NCI-H1694 treated with DMSO at 0.1 percent for 48 hours (cell line): ENCODE data around the gene NUS1.
A peak's percentile ranks its signal among the peaks of the same experiment; 100 is the strongest.
"Not testable (repeated sequence)": the region's sequence is repeated elsewhere in the genome, so short reads cannot be mapped to it uniquely, and the experiment has no call there.

Experiments
- DNase-seq: peaks from one replicate; lab custom pipeline; 2025; lab: John Stamatoyannopoulos, UW

The NUS1 gene

DNA sequence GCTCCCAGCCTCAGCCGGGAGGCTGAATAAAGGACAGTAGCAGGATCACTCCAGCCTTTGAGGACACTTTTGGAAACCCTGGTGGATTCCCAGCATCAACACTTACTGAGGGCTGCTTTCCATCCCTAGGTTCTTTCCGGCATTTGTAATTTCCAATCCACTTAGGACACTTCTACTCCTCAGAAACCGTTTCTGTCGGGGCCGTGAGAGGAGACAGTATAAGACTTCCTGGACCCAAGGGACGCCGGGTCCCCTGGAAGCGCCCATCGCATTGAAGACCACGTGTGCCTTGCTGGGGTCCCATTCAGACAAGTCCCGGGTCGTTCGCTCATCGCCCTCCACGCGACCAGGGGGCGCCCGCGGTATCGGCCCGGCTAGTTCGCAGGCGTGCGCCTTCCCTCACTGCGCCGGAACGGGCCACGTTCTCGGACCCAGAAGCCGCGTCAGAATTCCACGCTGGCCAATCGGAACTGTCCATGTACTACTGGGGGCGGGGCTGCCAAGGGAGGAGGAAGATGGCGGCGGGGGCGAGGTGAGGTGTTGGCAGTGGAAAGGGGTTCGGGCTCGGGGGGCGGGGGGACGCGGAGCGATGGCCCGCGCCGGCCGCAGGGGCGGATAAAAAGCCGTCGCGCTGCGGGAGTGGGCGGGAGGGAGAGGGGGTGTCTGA, at the start of gene NUS1:
Gene NUS1, plus strand, starts transcription at position 479 of the 667 bp plus-strand sequence. CDS start 202 bp downstream, outside the sequence.
- DNase-seq = peak; percentile 84

DNA sequence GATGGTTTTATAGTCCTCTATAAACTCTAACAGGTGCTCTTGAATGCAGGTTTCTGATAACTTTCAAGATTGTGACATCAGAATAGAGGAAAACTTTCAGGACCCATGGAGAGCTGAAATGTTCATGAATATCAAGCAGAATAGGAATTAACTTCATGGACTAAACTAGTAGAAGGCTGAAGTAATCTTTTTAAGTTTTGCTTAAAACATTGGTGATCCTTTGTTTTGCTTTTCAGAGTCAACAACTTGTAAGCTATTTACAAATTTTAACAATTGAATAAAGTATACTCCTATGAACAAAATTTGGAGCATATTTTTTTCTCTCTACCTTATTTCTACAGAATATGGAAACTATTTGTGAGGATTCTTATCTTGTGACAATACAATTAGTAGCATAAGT, 47.7 kb upstream of the NUS1 start:
- no peak for DNase-seq

DNA sequence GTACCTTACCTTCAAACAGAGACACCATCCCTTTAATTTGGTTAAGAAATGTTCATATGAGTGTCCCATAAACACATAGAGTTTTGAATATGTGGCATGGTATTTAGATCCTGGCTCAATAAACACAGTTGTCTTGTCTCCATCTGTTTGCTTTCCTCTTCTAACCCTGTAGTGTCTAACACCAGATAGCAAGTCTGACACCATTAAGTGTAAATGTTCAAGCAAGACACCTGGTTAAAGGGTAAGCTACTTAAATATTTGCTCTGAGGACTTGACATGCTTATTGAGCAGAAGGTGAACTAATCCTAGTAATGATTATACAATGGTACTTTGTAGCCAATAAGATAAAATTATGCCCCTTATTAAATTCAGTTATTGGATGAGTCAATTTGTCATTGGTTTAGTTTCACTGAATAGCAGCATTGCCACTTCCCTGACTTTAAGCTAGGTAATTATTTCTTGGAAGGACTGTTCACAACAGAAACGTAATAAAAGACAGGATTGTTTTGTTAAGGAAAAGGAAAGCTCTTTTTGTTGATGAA, 46.1 kb upstream of the NUS1 start:
- DNase-seq = no peak

DNA sequence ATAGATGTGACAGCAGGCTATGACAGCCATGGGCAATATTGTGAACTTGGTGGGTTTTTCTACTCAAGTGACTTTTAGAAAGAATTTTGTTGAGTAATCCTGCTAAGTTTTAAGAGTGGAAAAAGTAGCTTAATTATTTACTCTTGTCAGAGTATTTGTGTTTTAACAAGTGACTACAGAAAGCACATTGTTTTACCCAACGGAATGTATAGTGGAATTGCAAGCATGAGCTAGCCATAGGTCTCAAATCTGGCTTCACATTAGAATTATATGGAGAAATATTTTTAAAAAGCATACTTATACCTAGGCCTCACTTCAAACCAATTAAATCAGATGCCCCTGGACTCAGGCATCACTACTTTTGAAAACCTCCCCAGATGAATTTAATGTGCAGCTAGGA, 37.5 kb upstream of the NUS1 start:
- no peak for DNase-seq

DNA sequence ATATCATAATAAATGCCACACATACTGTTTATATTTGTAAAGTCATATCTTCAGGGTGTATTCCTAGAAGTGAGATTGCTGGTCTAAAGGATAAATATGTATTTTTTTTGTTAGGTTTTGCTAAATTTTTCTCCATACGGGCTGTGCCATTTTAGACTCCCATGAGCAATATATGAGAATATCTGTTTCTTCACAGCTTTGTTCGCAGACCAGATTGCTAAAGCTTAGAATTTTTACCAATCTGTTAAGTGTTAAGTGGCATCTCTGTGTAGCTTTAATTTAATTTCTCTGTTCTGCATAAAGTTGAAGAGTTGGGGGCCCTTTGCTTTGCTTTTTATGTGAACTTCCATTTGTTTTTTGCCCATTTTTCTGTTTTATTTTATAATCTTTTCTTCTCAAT, 32.3 kb upstream of the NUS1 start:
- no peak for DNase-seq

DNA sequence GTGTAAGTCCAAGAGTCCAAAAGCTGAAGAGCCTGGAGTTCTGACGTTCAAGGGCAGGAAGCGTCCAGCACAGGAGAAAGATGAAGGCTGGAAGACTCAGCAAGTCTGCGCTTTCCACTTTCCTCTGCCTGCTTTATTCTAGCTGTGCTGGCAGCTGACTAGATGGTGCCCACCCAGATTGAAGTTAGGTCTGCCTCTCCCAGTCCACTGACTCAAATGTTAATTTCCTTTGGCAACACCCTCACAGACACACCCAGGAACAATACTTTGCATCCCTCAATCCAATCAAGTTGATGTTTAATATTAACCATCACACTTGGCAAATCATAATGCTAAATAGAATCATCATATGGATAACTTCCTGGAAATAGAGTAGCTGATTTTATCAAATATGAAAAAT, 23.3 kb upstream of the NUS1 start:
- not testable (repeated sequence) for DNase-seq

DNA sequence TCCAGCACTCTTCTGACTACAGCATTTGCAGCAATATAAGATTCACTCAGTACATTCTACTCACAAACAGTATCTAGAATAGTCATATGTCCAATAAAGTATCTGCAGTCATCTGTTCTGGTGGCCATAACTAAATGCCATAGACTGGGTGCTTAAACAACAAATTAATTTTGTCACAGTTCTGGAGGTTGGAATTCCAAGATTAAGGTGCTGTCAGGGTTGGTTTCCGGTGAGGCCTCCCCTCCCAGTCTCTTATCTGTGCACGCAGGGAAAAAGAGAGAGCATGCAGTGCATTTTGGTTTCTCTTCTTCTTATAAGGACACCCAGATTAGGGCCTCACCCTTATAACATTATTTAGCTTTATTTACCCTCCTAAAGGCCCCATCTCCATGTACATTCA, 21.3 kb upstream of the NUS1 start:
- no peak for DNase-seq

DNA sequence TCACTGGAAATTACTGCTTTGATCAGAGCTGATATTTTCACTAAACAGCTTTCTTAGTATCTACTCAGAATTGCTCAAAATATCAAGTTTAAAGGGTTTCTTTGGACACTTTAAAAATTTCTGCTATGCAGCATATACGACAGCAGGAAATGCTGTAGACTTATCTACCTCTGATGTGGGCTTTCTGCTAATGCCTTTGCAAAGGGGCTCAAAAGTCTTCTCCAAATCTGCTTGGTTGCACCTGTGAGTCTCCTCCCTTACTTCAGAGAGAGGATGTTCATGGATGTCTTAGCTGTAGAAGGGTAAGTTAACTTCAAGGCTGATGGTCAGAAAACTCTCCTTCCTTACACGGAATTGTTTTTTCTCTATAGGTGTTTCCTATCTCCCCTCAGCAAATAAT, 19.9 kb upstream of the NUS1 start:
- no peak for DNase-seq

DNA sequence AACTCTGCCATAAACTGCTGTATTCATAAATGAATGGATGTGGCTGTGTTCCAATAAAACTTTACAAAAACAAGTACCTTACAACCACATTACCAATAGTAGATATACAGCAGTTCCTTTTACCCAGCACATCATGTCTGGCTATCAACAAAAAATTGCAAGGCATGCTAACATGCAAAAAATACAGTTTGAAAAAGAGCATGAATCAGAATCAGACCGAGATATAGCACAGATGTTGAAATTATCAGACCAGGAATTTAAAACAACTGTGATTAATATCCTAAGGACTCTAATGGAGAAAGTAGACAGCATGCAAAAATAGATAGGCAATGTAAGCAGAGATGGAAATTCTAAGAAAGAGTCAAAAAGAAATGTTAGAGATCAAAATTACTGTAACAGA, 8.4 kb upstream of the NUS1 start:
- DNase-seq = no peak

DNA sequence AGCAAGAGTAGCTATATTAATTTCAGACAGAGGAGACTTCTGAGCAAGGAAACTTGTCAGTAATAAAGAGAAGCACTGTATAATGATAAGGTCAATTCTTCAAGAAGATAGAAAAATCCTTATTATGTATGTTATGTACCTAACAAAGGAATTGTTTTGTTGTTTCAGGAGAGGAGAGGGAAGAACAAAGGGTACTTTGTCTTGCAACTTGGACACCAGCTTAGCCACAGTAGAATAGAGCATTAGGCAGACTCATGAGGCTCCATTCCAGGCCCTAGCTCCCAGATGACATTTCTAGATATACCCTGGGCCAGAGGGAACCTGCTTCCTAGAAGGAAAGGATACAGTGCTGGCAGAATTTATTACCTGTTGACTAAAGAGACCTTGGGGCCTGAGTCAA, 6.5 kb upstream of the NUS1 start:
- DNase-seq = no peak

DNA sequence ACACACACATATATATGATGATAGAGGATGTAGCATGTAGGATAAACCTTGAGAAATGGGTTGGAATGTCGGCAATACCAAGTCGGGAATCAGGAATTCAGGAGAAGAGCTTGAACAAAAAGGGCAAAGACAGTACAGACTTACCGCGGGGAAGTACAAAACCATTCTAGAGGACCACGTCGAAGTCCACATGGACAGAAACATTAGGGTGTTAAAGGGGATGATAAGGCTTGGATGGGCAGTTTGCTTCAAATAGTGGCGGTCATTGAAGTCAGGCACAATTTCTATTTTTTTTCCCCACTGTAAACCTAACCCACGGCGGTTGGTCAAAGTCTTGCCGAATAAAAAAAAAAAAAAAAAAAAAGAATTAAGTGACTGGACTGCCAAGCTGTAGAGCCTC, 766 bp upstream of the NUS1 start:
- DNase-seq = no peak

DNA sequence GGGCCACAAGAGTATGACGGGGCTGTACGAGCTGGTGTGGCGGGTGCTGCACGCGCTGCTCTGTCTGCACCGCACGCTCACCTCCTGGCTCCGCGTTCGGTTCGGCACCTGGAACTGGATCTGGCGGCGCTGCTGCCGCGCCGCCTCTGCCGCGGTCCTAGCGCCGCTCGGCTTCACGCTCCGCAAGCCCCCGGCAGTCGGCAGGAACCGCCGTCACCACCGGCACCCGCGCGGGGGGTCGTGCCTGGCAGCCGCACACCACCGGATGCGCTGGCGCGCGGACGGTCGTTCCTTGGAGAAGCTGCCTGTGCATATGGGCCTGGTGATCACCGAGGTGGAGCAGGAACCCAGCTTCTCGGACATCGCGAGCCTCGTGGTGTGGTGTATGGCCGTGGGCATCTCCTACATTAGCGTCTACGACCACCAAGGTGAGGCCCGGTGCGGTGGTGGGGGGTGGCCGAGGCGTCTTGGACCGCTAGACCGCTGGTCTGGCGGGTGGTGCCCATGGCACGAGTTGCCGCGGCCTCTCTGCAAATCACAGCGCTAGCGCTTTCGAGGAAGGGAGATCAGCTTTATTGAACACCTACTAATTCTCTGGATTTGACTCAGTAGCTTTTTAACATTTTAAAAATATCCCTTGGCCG, 511 bp downstream of the NUS1 start:
- DNase-seq = not testable (repeated sequence)

DNA sequence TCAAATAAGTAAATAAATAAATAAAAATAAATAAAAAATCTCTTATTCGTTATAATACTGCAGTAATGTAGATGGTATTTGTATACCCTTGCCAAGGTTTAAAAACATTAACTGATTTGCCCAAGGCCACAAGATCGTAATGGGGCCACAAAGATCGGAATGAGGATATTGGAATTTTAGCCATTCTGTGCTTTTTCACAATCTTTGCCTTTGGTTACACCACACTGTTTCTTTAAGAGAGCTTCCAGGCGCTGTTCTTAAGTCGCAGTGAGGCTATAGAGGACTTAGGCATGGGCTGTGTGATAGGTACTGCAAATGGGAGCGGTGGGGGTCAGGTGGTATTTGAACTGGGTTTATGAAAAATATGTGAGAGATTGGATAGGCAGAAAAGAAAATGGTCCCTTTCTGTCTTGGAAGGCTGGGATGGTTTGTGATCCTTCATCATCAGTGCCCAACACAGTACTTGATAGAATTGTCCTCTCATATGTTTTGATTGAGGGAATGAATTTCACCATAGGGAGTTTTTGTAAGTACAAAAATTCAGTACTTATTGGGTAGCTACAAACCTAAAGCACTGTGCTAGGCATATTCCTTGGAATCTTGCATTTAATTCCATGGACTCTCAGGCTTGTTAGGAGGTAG, 1.4 kb downstream of the NUS1 start:
- DNase-seq = no peak

DNA sequence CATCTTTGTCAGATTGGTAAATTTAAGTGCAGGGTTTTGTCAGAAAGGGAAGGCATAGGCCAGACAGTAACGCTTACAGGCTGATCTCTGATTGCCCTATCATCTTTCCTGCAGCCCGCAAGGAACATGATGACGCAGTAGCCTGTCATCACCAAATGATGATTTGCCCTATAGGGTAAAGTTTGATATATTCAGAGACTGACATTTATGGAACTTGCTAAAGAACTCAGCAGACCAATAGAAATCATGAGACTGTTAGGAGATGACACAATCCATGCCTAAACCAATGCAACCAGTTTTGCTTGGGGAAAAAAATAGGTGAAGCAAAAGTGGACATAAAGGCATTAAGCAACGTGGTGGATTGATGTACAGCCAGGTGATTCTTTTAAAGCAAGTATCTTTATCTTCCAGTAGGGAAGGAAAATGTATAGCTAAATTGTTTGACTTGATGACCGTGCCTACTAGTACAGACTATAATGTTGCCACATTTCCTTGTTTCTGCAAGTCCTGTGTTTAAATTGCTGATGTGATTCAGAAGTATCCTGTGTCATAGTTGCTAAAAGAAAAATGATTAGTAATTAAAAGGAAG, 2.4 kb downstream of the NUS1 start:
- no peak for DNase-seq

DNA sequence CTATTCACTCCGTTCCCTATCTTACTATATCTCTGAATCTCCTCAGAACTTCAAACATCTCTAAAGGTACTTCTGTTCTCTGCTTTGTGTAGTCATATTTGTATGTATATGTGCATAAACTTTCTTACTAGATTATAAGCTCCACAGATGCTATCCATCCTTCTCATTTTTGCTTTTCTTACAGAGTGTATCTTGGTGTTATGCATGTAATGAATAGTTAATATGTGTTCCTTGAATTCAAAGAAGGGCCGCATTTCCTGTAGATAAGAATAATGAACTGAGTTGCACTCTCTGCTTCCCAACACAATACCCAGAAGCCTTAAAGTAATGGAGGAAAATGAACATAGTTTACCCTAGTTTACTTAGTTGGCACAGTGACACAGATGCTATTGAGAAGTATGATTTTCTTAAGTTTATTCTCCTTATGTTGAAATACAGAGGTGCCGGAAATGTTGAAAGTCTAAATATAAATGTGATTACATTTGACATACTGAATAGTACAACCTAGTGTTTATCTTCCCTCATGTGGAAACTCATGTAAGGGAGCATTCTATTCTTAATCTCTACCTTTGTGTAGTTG, 6.0 kb downstream of the NUS1 start:
- no peak for DNase-seq

DNA sequence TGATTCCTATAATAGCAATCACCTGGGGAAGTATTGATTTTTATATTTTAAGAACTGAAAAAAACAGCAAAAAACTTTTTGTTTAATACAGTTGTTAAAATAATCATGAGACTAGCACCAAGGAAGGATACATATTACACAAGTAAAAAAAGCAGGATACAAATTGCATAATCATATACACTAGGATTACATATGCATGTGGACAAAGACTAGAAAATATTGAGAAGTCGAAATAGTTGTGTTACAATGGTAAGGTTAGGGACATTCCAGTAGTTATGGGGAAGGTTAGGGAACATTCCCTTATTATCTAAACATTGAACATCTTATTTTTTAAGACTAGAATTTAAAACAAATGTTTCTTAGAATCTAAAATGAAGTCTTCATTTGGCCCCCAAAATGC, 9.5 kb downstream of the NUS1 start:
- DNase-seq = no peak

DNA sequence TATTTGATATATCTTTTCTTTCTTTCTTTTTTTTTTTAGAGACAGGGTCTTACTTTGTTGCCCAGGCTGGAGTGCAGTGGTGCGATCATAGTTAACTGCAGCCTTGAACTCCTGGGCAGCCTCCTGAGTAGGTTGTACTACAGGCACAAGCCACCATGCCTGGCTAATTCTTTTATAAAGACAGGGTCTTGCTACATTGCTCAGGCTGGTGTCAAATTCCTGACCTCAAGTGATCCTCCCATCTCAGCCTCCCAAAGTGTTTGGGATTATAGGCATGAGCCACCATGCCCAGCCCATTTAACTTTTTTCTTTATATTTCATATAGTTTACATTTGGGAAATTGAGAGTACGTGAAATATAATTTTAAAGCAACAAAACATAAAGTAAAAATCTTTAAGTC, 10.1 kb downstream of the NUS1 start:
- DNase-seq = no peak

DNA sequence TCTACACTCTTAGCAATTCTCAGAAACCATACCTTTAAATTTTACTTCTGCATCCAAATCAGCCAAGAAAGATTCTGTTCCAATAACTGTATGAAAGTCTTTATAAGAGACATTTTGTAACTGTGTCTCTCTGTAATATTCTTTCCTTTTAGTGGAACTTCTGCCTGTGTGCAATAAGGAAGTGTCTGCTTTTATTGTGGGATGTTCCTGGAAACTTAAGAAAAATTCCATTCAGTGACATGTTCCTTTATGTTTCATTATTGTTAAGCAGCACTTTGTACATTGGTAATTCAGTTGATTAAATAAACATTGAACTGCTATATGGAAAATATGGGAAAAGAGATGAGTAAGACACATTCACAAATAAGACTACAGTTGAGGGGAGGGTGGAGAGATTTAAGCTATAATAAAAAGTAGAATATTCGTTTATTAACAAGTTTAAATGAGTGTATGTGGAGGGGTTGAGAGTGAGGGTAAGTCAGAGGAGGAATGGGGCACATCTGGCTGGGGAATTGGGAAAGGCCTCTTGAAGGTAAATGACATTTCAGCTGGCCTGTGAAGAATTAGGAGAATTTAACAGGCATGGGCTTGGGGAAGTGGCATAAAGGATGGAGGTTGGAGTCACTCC, 11.9 kb downstream of the NUS1 start:
- no peak for DNase-seq

DNA sequence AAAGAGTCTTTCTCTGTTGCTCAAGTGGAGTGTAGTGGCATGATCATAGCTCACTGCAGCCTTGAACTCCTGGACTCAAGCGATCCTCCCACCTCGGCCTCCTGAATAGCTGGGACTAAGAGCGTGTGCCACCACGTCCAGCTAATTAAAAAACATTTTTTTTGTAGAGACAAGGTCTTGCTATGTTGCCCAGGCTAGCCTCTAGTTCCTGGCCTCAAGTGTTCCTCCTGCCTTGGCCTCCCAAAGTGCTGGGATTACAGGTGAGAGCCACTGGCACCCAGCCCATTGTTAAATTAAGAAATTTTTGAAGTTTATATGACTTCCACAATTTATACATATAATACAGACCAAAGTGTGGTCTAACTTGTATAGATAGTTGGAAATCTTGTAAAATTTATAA, 14.3 kb downstream of the NUS1 start:
- not testable (repeated sequence) for DNase-seq

DNA sequence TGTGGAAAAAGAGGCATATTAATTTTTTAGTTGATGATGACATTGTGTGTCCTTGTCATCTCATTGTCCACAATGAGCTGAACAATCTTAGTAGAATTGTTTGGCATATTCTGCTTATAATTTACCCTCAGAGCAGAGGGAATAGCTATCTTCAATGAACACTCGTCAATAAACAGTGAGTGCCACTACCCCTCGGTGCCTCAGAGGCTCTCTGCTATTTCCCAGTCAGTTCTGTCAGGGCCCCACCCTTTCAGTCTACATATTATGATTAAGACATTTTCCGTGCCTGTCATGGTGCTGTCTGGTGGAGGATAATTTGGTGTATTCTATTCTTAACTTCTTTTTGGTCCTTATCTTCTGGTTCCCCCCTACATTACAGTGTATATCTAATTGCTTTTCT, 31.2 kb downstream of the NUS1 start:
- no peak for DNase-seq

DNA sequence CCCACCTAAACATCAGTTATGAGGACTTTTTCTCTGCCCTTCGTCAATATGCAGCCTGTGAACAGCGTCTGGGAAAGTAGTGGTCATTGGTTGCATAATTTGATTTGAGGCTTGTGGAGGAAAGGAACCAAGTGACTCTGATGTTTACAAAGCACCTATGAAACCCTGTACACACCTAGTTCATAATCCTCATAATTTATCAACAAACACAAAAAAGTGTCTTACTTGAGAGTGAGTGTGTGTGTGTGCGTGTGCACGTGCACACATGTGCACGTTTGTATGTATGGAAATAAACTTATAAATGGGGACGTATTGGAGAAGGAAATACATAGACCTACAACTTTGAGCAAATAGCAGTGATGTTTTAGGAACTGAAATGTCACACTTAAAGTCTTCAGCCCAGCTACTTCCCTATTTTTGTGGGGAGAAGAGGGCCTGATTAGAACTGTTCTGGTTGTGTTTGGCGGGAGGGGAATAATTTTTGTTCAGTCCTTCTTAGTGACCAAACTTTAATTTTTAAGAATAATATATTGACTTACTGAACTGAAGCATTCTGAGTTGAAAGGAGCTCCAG, 31.8 kb downstream of the NUS1 start:
- DNase-seq = not testable (repeated sequence)

DNA sequence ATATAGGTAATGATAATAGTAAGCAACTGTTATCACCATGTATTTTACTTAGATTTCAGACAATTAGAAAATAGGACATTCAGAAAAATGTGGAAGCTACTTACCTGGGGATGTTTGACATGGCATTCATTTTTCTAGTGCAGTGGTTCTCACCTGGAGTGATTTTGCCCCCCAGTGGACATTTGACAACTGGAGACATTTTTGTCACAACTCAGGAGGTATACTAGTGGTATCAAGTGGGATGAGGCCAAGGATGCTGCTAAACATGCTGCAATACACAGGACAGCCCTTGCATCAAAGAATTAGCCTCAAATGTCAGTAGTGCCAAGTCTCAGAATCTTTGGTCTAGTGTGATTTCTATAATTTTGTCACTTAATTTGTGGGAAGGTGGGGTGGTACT, 36.1 kb downstream of the NUS1 start:
- DNase-seq = no peak
